Stimulated activated CD8-positive, alpha-beta memory T cell treated with anti-CD3 and anti-CD28 coated beads, Interleukin-7, amount 100 ng/mL, for 1 hour (primary cell): ENCODE results near the gene ZHX3.

Source experiments
- DNase-seq, 2 donors: peaks; one replicate each; pipeline ENCODE4 v3.0.0-alpha.2; 2020; ENCODE audit warnings: low read depth in 2 of 2

ZHX3 gene

DNA sequence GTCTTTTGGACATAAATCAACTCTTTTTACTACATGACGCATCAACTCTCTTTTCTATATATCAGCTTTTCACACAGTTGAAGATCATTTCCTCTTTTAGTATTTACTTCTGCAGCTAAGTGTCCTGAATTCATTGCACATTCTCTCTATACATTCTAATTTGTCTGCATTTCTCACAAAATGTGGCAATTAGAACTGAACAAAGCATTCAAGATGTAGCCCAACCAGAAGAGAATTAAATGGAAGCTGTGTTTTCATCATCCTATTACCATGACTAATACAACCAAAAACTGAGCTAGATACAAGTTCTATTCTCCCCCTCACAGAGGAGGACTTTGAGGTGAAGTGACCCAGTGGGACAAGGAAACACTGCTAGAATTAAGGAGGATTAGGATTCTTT is 93.2 kb downstream of the ZHX3 start:
- no peak for DNase-seq

GRCh38 chr20:41223112-41223511 is 94.4 kb downstream of the ZHX3 start:
- no peak for DNase-seq

GRCh38 chr20:41222703-41223102 is 94.8 kb downstream of the ZHX3 start:
- no peak for DNase-seq

DNA sequence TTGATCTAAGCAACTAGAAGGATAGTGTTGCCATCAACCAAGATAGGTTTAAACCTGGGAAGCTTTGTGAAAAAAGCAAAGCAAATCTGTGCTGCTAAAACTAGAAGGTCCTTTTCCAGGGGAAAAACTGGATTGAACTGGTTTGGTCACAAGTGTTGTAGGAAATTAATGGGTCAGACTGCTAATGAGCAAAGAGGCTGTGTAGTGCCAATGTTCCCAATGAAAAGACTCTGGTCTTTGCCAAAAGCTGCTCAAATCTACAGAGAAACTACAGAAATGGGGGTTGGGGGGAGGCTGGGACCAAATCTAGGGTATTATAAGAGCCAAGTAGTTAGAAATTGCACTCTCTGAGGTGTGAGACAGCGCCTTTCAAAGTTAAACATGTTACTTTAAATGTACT is 95.2 kb downstream of the ZHX3 start:
- no peak for DNase-seq

- no peak for DNase-seq
Measured at GRCh38 chr20:41221614-41222218, 95.8 kb downstream of the ZHX3 start.

DNA sequence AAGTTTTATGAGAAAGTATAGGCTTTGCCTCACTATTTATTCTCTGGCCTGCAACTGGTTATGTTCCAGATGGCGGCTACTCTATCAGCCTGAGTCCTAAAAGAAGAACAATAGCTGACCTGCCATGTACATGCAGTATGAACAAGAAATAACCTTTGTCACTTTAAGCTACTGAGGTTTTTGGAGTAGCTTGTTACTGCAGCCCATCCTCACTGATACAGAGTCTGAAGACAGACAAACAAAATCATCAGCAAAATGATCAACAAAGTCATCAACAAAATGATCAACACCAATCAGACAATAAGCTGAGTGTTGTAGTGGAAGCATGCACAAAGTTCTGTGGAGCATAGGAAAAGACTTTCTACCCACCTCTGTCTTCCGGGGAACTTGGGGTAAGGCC is 97.7 kb downstream of the ZHX3 start:
- DNase-seq, result no peak

- DNase-seq, result no peak
Measured at GRCh38 chr20:41218466-41218865, 99.1 kb downstream of the ZHX3 start.

- no peak for DNase-seq
Measured at GRCh38 chr20:41217422-41217821, 100.1 kb downstream of the ZHX3 start.

- DNase-seq, result no peak
Measured at GRCh38 chr20:41214666-41215065, 102.9 kb downstream of the ZHX3 start.

DNA sequence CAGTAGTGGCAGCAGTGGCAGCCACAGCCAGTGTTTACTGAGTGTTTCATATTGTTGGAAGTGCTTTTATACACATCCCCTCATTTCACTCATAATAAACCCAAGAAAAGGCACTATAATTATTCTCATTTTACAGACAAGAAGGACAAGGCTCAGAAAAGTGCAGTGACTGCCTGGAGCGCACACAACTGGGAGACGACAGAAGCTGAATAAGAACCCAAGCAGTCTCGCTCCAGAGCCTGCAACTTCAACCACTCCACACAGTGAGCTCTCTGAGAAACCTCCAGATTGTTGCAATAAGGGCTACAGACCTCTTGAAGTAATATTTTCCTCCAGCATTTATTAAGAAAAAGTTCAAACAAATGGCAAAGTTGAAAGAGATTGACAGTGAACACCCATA is 103.3 kb downstream of the ZHX3 start:
- DNase-seq, result no peak

GRCh38 chr20:41213150-41213820 is 104.2 kb downstream of the ZHX3 start:
- DNase-seq, result no peak

- DNase-seq, result no peak
Measured at GRCh38 chr20:41205313-41205712, 112.2 kb downstream of the ZHX3 start.

- no peak for DNase-seq
Measured at GRCh38 chr20:41204304-41205265, 112.9 kb downstream of the ZHX3 start.

DNA sequence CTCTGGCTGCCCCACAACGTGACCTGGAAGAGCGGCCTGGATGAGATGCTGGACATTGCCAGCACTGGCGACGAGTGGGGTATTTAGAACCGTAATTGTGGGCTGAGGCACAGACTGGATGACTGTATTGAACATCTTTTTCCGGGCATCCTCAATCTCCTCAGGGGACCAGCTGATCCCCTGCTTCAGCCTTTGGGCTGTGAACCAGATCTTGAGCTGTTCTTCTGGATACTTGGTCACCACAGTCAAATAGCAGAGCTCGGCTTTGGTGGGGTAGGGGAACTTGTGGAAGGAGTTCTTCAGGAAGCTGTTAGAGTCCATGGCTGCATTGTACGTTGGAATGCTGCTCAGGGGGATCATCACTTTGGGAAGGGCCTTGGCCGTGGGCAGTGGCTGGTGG is 113.9 kb downstream of the ZHX3 start:
- DNase-seq, result no peak

DNA sequence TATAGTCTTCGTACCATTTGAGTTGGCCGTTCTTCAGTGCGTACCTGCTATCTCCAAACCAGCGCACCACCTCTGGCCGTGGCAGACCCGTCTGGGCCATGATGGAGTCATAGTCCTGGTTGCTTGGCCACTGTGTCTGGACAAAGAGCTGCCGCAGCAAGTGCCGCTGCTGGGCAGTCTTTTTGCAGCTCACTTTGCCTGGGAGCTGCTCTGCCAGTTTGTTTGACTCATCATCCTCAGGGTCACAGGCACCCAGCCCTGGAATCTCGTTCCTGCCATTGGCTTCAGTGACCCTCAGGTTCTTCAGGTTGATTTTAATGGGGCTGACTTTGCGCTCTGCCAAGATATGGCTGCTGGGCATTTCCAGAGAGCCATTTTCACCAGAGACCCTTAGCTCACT is 115.1 kb downstream of the ZHX3 start:
- no peak for DNase-seq

GRCh38 chr20:41201760-41202159 is 115.8 kb downstream of the ZHX3 start:
- no peak for DNase-seq

DNA sequence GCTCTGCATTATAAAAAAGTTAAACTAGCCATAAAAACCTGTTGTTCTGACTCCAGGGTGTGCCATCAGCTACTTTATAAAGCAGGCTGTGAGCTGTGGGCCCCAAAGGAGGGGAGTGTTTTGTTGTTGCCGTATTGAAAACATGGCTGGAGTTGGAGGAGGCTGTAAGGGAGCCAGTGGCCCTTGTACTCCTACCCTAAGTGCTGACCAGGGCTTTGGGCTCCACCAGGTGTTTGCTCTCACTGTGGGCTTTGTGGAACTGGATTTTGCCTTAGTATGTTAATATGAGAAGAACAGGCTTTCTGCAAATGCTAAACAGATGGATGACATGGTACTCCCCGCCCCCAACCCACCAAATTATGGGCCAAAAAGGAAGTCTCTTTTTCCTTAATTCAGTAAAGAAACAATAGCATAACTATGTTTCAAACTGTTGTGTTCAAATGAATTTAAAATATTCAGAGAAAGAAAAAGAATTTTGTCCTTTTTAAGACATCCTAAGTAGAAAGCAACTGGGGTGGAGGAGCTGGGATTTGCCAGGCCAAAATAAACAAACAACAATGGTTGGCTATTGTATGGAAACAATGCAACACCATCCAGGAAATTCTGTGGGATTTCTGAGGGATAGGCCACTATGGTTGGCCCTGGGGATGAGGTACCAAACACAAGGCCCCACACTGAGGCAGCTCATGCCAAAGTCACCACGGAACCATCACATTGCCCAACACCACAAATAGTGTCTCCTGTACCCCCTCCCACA is 116.9 kb downstream of the ZHX3 start:
- DNase-seq, result no peak

- no peak for DNase-seq
Measured at GRCh38 chr20:41198443-41198842, 119.1 kb downstream of the ZHX3 start.

DNA sequence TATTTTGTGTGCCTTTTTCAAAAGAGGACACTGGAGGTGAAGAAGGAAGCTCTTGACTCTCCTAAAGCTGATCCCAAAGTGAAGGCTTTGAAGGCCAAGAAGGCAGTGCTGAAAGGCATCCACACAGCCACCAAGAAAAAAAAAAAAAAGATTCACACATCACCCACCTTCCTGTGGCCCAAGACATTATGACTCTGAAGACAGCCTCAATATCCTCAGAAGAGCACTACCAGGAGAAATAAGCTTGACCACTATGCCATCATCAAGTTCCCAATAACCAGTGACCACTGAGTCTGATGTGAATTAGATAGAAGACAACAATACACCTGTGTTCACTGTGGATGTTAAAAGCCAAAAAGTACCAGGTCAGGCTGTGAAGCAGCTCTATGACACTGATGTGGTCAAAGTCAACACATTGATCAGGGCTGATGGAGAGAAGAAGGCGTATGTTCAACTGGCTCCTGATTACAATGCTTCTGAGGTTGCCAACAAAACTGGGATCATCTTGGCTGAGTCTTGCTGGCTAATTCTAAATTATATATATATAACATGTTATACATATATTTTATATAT is 120.8 kb downstream of the ZHX3 start:
- DNase-seq, result no peak

DNA sequence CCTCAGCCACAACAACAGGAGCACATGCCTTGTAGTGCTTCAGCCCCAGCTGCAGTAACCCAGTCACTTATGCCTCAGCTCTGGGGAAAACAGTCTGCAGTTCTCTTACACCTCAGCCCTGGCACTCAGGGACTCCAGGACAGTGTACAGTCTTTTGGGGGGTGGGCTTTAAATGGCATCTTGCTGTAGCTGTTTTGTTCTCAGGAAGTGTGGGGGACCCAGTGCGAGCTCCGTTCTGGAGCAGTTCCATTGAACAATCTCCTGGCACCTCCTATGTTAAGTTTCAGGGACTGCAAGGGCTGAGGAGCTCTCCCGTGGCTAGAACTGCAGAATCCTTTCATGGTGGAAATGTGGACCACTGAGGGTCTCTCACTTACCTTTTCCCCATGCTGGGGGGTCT is 125.0 kb downstream of the ZHX3 start:
- no peak for DNase-seq
